Upper lobe of left lung (tissue), 6 donors: ENCODE measurements around the gene NRSN1. TPM values are rescaled to one million over a fixed set of nuclear protein-coding genes. Genes with fewer than 3 reads are reported as not detected.

Experiments
- ATAC-seq, 2 donors: fragments of 200-7000 bp; cut with Tn5 transposase; one replicate each; pipeline ENCODE4 v1.9.1; 2022; ENCODE audit warnings: mild to moderate bottlenecking in 2 of 2, moderate library complexity in 2 of 2; ENCODE audit not compliant: low FRiP score in 2 of 2
- DNase-seq, 2 donors: peaks; one replicate each; pipeline ENCODE4 v3.0.0-alpha.2; 2019 to 2020
- H3K27ac ChIP-seq, 4 donors: fragments of 200-600 bp; sonication (generic); one replicate each; pipeline ENCODE4 v1.5.1; 2016 to 2019
- H3K27me3 ChIP-seq, 4 donors: fragments of 200-600 bp; sonication (generic); one replicate each; pipeline ENCODE4 v1.5.1; 2017 to 2019
- H3K36me3 ChIP-seq, 4 donors: fragments of 200-600 bp; sonication (generic); one replicate each; pipeline ENCODE4 v1.5.1; 2016 to 2019
- H3K4me1 ChIP-seq, 4 donors: fragments of 200-600 bp; sonication (generic); one replicate each; pipeline ENCODE4 v1.5.1; 2018 to 2019
- H3K4me3 ChIP-seq, 4 donors: fragments of 200-600 bp; sonication (generic); one replicate each; pipeline ENCODE4 v1.5.1; 2017 to 2019; ENCODE audit warnings: mild to moderate bottlenecking in 2 of 4, moderate library complexity in 1 of 4
- H3K9me3 ChIP-seq, 4 donors: fragments of 200-600 bp; sonication (generic); one replicate each; pipeline ENCODE4 v1.5.1; 2018 to 2019
- CTCF ChIP-seq, 6 experiments: fragments of 450-650 bp in 4 of 6; fragments of 200-600 bp in 2 of 6; sonication (generic) in 2 of 6; IDR thresholded peaks; one replicate each; pipeline ENCODE4 v1.5.1; 2016 to 2019; ENCODE audit warnings: antibody characterized with exemption in 6 of 6
- EP300 ChIP-seq, 4 donors: sonication (generic); formaldehyde crosslinking; IDR thresholded peaks; one replicate each; pipeline ENCODE4 v1.5.1; 2017; ENCODE audit warnings: antibody characterized with exemption in 4 of 4, control low read depth in 2 of 4
- POLR2A ChIP-seq, 4 donors: fragments of 450-650 bp; IDR thresholded peaks; one replicate each; pipeline ENCODE4 v1.5.1; 2016 to 2017; ENCODE audit warnings: antibody characterized with exemption in 4 of 4, mild to moderate bottlenecking in 2 of 4
- POLR2AphosphoS5 ChIP-seq, 2 donors: sonication (generic); formaldehyde crosslinking; IDR thresholded peaks; one replicate each; pipeline ENCODE4 v1.5.1; 2017; ENCODE audit warnings: antibody characterized with exemption in 2 of 2
- WGBS, 2 donors: methylation state at CpG; one replicate each; pipeline ENCODE4 v1.1.5; 2017 to 2018; 5-methylcytosine and 5-hydroxymethylcytosine counted together
- total RNA-seq, 6 donors: library from RNA; depleted of rRNA in 4 of 6; stranded (reverse); fragments of >200 nt in 4 of 6; gene quantifications; one replicate each; pipeline versions ENCODE4 v1.1.0 to v1.2.1, GENCODE V29; 2016 to 2021
- donor health status: DM: no; HTN: no; CAD: no; lungs with moderate emphysema.
- donor health status: DM: no; HTN: yes; CAD: no; lungs with severe emphysema.

The NRSN1 gene
- total RNA-seq, 6 donors from 2014 or later = not detected

DNA sequence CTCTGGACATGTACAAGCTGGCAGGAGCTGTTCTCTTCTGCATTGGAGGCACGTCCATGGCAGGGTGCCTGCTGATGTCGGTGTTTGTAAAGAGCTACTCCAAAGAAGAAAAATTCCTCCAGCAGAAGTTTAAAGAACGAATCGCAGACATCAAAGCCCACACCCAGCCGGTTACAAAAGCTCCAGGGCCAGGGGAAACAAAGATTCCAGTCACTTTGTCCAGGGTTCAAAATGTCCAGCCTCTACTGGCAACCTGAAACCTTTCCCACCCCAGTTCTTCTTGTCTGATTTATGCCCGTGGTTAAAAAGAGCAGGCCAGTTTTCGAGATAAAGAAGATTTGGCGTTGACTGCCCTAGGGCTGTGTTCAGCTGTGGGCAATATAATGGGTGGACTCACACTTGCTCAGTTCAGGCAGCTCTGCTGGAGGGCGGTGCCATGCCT is 19.7 kb downstream of the NRSN1 start:
- ATAC-seq (no peak), DNase-seq (no peak)
- Histone ChIP-seq H3K27me3 (no peaks in the 10 kb centered on the region), H3K4me3 (no peak overlapping the region), H3K36me3 (no peaks in the 10 kb centered on the region), H3K4me1 (no peaks in the 10 kb centered on the region), H3K27ac (no peak overlapping the region), H3K9me3 (no peaks in the 10 kb centered on the region)
- TF ChIP-seq CTCF (IDR thresholded peaks at IDR 0.05) (no peak), POLR2A (IDR thresholded peaks at IDR 0.05) (no peak), EP300 (IDR thresholded peaks at IDR 0.05) (no peak), POLR2AphosphoS5 (IDR thresholded peaks at IDR 0.05) (no peak)
- 49 to 55% methylated on average over 8 to 9 of the region's 9 CpGs for WGBS, 2 donors

DNA sequence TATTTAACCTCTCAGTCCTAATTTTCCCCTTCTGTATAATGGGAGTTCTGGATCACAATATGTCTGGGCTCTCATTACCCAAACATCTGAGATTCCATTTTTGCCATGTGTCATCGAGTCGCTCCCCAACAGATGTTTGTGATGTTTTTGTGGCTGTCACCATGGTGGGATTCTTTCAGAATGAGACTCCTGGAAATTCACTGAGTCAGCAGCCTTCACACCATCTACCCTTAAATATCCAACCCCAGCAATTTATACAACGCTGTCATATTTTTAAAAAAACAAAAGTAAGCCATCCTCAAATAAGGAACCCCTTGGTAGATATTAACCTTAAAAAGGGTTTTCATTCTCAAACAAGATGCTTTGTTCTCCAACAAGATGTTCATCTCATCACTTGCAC is 20.9 kb downstream of the NRSN1 start:
- Histone ChIP-seq H3K27ac (no peak overlapping the region), H3K36me3 (no peaks in the 10 kb centered on the region), H3K4me3 (no peak overlapping the region), H3K4me1 (no peaks in the 10 kb centered on the region), H3K27me3 (no peaks in the 10 kb centered on the region), H3K9me3 (no peaks in the 10 kb centered on the region)
- no peak for TF ChIP-seq POLR2AphosphoS5 (IDR thresholded peaks at IDR 0.05)
- DNase-seq = no peak
- WGBS, 2 donors = 85 to 89% methylated on average over 3 of the region's 3 CpGs
- ATAC-seq = no peak

DNA sequence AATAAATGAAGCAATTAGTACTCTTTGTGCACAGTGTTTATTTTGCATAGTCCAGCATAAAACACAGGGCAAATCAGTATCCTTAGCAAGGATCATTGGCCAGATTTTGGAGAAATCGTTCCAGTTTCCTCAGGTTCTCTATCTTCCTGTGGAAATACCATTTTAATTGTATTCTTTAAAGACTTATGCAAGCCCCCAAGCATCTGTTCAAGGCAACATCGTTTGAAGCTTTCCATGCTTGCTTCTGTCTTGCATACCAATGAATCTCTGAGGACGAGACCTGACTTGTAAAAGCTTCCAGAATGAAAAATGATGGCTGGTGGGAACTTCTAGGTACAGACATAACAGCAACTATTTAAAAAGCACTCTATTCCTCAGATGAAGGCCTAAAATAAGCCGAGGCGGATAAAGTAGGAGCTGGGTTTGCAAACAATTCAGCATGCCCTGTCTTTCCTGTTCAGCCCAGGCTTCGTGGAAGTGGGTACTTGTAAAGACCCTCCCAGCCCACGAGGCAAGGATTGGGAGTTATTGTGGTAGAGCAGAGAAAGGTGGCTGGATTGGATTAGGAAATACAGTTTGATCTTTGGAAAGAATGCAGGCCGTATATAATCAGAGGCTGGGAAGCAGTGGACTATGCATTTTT is 21.6 kb downstream of the NRSN1 start:
- Histone ChIP-seq H3K27ac (no peak overlapping the region), H3K27me3 (no peaks in the 10 kb centered on the region), H3K36me3 (no peaks in the 10 kb centered on the region), H3K9me3 (no peaks in the 10 kb centered on the region), H3K4me3 (no peak overlapping the region), H3K4me1 (no peaks in the 10 kb centered on the region)
- no peak for TF ChIP-seq POLR2A (IDR thresholded peaks at IDR 0.05)
- no peak for TF ChIP-seq EP300 (IDR thresholded peaks at IDR 0.05)
- no peak for TF ChIP-seq POLR2AphosphoS5 (IDR thresholded peaks at IDR 0.05)
- no peak for TF ChIP-seq CTCF (IDR thresholded peaks at IDR 0.05)
- 65 to 67% methylated on average over 8 of the region's 8 CpGs for WGBS, 2 donors
- no peak for ATAC-seq
- DNase-seq = no peak

- Histone ChIP-seq H3K27ac (no peak overlapping the region), H3K4me1 (no peaks in the 10 kb centered on the region), H3K9me3 (no peaks in the 10 kb centered on the region), H3K27me3 (no peaks in the 10 kb centered on the region), H3K4me3 (no peak overlapping the region), H3K36me3 (no peaks in the 10 kb centered on the region)
- no peak for DNase-seq
- 80 to 87% methylated on average over 3 of the region's 3 CpGs for WGBS, 2 donors
- no peak for TF ChIP-seq POLR2AphosphoS5 (IDR thresholded peaks at IDR 0.05)
- TF ChIP-seq CTCF (IDR thresholded peaks at IDR 0.05) = no peak
- TF ChIP-seq EP300 (IDR thresholded peaks at IDR 0.05) = no peak
- no peak for TF ChIP-seq POLR2A (IDR thresholded peaks at IDR 0.05)
- no peak for ATAC-seq
Measured at GRCh38 chr6:24148154-24148570, 22.1 kb downstream of the NRSN1 start.

DNA sequence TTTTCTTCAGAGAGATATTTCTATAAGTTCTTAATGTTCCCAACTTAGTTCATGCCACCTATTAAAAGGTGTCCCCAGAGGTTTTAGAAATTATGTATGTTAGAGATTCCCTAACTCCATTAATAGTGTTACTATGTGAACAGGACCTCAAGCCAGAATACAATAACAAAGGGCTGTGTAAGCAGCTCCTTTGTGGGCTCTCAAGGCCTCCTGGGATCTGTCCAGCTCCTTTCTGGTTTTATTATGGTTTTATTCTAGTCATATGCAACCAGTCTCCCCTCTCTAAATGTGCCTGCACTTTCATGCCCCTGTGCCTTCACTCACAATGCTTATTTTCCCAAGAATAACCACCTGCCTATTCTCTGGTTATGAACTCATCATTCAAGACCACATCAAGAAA is 22.7 kb downstream of the NRSN1 start:
- TF ChIP-seq EP300 (IDR thresholded peaks at IDR 0.05) = no peak
- no peak for TF ChIP-seq CTCF (IDR thresholded peaks at IDR 0.05)
- no peak for TF ChIP-seq POLR2AphosphoS5 (IDR thresholded peaks at IDR 0.05)
- TF ChIP-seq POLR2A (IDR thresholded peaks at IDR 0.05) = no peak
- Histone ChIP-seq H3K9me3 (no peaks in the 10 kb centered on the region), H3K27me3 (no peaks in the 10 kb centered on the region), H3K27ac (no peak overlapping the region), H3K4me3 (no peak overlapping the region), H3K4me1 (no peaks in the 10 kb centered on the region), H3K36me3 (no peaks in the 10 kb centered on the region)
- DNase-seq = no peak
- ATAC-seq = no peak
